HG02588 (cell line): ENCODE measurements around the gene KRTAP10-12.

Source experiments
- ATAC-seq: cut with Tn5 transposase; IDR thresholded peaks from one replicate; pipeline ENCODE4 v1.9.1; 2021; ENCODE audit warnings: mild to moderate bottlenecking, moderate library complexity; ENCODE audit not compliant: unreplicated experiment

Gene KRTAP10-12

GRCh38 chr21:44697811-44698734, 1.1 kb downstream of the KRTAP10-12 start:
- ATAC-seq, result no peak

- ATAC-seq, result no peak
Observed at GRCh38 chr21:44699502-44700001, 2.6 kb downstream of the KRTAP10-12 start.

GRCh38 chr21:44700101-44701022, 3.4 kb downstream of the KRTAP10-12 start:
- no peak for ATAC-seq

- no peak for ATAC-seq
Observed at GRCh38 chr21:44701023-44701400, 4.0 kb downstream of the KRTAP10-12 start.

- ATAC-seq, result no peak
Observed at GRCh38 chr21:44701541-44701940, 4.6 kb downstream of the KRTAP10-12 start.

- ATAC-seq, result no peak
Observed at GRCh38 chr21:44702111-44702972, 5.4 kb downstream of the KRTAP10-12 start.

GRCh38 chr21:44702973-44703730, 6.2 kb downstream of the KRTAP10-12 start:
- ATAC-seq, result no peak

GRCh38 chr21:44703731-44704635, 7.0 kb downstream of the KRTAP10-12 start:
- ATAC-seq, result no peak

- ATAC-seq, result no peak
Observed at GRCh38 chr21:44704636-44705001, 7.6 kb downstream of the KRTAP10-12 start.

GRCh38 chr21:44706026-44706705, 9.2 kb downstream of the KRTAP10-12 start:
- ATAC-seq, result no peak

- no peak for ATAC-seq
Observed at GRCh38 chr21:44706706-44707581, 10.0 kb downstream of the KRTAP10-12 start.

- no peak for ATAC-seq
Observed at GRCh38 chr21:44708213-44708865, 11.4 kb downstream of the KRTAP10-12 start.

GRCh38 chr21:44708866-44709425, 12.0 kb downstream of the KRTAP10-12 start:
- no peak for ATAC-seq

GRCh38 chr21:44709426-44710293, 12.7 kb downstream of the KRTAP10-12 start:
- no peak for ATAC-seq

GRCh38 chr21:44710294-44710665, 13.3 kb downstream of the KRTAP10-12 start:
- no peak for ATAC-seq
